GM21423 (cell line): ENCODE measurements around the gene SMYD3.

Experiments used
- ATAC-seq: cut with Tn5 transposase; IDR thresholded peaks from one replicate; pipeline ENCODE4 v1.9.1; 2021; ENCODE audit warnings: mild to moderate bottlenecking, moderate library complexity; ENCODE audit not compliant: unreplicated experiment

SMYD3 gene

DNA sequence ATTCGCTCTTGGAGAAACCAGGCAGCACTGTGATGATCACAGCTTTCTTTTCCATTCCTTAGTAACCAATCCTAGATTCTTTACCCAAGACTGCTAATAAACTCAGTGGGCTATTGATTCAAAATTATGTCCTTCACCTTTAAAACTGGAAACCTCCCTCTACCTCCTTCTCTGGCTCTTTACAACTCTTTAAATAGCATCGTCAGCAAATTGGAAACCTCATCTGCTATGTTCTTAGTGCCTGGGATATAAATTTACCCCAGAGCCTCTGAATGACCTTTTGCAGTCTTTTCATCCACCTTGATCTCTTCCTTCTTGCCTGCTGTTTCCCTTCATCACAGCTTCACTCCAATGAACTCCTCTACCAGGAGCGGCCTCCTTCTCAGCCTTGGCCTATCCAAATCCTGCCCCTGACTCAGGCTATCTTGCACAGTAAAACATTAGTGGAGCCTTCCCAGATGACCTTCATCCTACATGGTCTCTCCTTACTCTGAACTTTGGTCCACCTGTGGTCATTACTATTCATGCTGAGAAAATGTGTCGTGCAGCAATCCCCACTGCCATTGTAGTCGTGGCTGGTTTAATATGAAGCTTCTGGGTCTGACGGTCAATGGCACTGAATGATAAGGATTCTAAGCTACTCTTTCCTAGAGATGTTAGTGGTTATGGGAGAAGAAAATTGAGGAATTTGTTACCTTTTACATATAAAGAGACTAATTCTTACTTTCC is 644.1 kb downstream of the SMYD3 start:
- no peak for ATAC-seq

DNA sequence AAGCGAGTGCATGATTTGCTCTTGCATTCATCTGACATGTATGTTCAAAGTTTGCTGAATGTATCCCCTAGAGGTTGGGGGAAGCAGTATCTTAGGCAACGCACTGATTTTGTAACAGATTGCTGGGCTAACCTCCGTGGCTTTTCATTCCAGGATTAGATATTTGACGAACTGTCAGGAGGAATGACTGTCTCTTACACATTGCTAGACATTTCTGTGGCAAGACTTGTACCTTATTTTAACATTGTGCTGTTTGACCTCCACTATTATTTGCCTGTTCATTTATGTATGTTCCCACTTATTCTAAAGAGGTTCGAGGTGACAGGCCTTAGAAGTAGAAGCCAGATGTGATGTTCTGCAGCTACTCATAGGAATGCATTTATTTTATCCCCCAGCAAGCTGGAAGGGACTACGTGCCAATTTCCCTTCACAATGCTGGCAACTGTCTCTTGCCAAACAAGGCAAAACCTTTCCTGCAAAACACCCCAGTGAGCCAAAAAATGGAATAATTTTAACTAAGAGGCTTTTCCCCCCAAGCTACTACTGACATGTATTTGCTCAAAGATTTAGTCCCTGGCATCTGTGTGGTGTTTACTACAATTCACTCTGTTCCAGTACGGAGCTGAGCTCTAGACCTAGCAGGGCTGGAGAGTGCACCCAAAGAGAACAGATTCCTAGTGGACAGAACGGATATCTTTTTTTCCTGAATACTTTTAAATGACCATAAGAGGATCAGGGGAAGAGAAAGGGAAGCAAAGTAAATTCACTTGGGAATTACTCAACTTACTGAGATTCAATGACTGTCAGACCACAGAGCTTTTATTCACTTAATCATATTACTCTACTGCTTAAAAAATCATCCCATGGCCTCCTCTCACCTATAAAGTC is 646.2 kb downstream of the SMYD3 start:
- ATAC-seq, result no peak

DNA sequence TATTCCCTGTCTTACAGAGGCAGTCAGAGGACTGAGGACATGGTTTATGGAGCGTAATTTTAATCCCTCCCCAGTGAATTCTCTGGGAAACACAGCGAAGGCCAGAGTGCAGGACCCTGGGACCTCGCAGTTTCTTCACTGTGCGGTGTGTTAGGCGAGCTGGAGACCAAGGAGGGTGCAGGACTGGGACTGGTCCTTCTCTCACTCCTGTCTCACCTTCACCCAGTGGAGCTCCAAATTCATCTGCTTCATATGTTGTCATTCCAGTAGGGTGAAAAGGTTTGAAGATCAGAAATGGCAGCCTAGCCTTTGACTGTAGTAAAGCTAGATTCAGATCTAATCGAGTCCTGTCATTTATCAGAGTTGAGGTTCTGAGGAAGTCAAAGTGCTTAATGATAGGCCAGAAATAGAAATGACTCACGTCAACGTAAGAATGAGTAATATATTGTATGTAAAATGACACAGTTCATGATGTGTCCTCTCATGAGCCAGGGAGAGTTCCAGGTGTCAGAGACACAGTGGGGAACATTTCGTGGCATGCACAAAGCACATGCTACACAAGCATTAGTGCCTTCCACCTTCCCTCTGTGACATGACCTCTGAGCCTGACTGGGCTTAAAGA is 647.5 kb downstream of the SMYD3 start:
- ATAC-seq, result no peak

DNA sequence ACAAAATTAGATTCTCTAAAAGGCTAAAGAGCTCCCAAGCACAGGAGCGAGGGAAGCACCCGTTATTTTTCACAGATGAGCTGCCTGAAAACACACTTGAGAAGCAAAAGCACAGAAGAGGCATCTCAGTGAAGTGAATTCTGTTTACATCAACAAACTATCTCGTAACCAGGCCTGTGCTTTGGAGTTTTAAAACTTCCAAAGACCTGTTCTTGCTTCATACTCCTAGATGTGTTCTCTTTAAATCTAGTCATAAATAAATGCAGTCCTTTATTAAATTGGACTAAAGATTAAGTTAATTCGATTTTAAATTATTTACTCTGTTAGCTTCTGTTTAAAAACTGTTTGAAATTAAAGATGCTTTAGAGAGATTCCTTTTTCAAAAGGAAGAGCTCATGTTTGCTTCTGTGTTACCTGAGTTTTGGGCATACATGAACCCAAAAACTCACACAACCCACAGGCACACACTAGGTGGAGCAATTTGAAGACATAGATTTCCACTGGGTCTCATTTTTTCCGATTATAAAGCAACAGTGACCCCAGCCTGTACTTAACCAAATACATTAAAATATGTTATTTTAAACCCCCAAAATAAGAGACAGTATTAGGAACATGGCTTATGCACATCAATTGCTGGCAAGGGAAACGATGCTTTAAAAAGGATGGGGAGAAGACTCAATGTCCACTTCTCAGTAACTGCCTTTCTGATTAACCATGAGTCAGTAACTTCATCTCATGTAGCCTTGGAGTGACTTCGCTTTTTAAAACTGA is 648.2 kb downstream of the SMYD3 start:
- no peak for ATAC-seq

DNA sequence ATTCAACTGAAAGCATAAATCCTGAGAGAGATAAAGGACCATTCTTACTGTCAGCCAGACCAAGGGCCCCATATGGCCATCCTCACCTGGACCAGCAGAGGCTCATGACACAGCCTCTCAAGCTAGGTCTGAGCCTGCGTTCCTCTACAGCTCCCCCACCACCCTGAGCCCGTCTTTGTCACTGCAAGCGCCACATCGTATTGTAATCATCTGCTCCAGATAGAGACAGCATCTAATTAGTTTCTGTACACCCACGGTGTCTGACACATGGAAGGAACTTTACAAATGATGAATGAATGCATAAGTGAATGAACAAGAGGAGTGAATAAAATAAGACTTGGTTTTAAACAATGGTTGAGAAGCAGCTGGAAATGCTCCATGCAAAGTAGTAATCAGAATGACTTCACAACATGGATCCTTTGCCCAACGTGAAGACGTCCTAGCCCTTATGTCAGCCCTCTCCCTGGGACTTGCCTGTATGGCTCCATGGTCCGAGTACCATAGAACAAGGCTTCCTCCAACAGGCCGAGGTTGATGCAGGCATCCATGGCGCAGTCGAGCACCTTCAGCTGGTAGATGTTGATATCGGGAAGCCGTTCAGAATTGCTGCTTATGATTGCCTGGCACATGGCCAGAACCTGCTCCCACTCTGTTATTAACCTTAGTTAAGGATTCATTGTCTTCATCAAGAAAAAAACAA is 648.9 kb downstream of the SMYD3 start:
- ATAC-seq, result no peak

DNA sequence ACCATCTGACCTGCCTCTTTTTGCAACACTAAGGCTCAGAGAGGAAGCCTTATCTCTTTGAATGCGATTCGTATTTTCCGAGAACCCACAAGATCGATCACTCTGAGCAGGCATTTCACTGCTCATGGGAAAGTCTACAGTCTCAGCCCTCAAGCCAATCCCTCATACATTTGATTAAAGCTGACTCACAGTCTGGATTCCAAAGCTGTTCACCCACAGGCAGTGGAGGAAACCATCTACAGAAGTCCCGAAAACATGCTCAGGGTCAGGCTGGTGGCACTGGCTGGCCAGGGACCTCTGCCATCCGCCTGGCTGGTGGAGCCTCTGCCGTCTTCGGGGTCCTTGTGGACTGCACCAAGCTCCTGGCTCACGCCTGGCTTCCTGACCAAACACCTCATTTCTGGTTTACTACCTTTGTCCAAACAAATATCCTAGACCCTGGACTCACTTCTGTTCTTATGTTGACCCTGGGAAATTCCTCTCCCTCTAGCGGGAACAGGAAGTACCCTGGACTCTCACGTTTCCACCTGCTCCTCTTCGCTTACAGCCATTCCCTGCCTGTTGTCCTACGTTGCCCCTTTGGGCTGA is 650.0 kb downstream of the SMYD3 start:
- ATAC-seq, result no peak

DNA sequence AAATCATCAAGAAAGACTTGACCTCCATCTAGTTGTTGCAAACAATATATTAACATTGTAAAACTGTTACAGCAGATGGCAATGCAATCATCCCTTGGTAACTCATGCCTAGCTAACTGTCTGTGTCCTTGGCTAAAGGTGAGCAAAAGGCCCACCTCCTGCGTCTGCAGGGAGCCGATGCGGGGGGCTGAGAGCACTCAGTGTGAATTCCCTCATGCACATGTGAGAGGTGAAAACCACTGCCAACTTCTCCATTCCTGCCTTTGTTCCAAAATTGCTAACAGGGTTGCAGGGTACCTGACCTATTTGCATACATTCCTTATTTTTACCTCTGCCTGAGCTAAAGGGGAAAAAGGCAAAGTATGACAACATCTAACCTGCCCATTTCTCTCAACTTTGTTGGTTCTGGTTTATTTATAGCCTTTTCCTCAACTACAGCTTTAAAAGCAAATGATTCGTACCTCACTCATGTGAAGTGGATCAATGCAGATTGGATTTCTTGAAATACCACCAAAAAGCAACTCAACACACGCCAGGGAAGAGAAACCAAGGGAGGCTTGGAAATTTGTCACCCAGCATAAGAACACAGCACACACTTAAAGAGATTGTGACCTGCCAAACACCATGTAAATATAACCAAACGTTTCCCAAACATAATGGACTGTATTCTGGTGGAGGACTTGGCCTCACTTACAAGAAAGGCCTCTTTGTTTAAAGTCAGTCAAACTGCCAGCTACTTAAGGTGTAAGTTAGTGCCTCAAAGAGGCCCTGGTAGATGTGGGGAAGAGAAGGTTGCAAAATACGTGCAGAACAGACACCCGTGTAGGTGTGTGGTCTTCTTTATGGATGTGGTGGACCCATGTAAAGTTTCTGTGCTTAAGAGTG is 651.0 kb downstream of the SMYD3 start:
- no peak for ATAC-seq

DNA sequence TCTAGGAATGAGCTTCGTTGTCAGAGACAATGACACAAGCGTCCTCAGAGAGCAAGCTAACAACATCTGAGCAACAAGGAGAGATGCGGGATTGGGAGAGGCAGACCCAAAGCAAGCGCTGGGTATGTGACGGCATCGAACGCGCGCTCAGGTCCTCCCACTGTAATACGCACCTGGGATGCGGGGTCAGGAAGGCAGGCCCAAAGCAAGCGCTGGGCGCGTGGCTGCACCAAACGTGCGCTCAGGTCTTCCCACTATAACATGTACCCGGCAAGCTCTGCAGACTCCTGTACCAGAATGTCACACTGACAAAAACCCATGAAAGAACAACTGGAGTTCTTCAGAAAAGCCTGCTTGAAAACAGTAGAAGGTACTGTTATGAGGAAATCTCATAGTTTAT is 653.8 kb downstream of the SMYD3 start:
- ATAC-seq, result no peak

DNA sequence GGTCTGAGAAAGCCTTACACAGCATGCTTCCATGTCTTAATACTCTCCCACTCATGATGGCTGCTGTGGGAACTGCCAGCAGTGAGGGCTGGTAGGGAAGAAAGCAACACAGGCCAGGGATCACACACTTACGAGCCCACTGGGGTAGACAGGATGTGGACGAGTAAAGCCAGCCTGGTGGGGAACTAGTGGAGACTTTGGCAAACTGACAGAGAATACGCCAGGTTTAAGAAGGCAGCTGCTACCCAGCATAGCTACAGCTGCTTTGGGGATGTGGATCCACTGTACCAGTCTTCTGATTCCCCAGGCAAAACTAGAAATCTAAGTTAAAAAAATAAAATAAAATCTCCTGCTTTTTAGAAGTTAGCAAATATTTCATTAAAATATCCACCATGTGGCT is 664.0 kb downstream of the SMYD3 start:
- no peak for ATAC-seq

DNA sequence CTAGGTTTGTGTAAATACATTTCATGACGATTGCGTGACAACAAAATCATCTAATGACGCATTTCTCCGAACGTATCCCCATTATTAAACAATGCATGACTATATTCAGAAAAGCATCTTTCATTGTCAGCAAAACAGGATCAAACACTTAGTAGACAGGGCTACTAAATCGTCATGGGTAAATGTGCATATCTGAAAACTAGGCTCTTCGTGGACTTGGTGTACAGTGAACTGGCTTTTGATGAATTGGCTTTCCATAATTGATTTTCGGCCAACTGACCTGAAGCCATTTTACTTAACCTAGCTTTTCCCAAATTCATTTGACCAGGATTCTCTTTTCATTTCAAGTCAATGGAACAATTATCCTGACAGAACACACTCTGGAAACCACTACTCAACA is 665.0 kb downstream of the SMYD3 start:
- no peak for ATAC-seq

DNA sequence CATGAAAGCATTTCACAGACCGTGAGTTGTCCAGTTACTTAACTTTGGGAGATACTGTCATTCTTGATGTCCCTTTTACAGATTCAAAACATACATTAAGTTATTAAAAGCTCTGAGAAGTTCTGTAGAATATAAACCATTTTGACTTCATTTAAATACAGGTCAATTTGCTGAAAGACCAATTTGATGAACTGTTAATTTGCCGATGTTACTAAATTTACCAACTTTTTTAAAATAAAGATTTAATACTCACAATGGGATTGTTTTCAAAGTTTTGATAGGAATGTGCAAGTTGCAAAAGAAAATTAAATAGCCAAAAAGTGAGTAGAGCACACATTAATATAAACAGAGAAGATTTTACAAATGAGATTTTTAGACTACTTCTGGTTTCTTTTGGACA is 666.1 kb downstream of the SMYD3 start:
- ATAC-seq, result no peak

DNA sequence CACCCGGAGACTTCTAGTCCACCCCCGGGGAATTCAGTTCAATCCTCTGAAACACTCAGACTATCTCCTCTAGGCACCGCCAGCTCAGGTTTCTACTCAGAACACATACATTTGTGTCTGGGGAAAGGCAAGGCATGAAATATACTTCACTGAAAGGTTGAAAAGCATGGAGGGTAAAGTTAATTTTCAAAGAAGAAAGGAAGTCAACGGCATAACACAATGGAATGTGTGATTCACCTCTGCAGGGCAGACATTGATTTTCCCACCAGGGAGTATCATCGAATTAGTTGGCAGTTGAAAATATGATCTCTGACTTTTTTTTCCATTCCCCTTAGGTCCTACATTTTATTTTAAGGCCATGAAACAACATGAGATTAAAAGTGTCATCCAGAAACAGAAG is 669.4 kb downstream of the SMYD3 start:
- no peak for ATAC-seq

DNA sequence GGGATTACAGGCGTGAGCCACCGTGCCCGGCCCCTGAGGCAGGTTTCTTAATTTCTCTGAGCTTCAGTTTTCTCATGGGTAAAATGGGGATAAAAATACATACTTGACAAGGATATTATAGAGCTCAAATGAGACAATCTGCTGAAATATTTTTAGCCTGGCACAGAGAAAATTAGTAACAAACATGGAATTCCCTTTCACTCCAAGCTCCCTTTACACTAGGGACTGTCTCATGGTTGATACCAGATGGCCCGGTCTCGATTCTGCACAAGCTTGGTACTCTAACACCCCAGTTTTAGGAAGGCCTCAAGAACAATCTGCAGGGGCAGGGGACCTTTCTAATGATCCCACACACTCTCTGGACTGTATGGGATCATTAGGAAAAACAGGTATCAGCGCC is 671.7 kb downstream of the SMYD3 start:
- no peak for ATAC-seq

DNA sequence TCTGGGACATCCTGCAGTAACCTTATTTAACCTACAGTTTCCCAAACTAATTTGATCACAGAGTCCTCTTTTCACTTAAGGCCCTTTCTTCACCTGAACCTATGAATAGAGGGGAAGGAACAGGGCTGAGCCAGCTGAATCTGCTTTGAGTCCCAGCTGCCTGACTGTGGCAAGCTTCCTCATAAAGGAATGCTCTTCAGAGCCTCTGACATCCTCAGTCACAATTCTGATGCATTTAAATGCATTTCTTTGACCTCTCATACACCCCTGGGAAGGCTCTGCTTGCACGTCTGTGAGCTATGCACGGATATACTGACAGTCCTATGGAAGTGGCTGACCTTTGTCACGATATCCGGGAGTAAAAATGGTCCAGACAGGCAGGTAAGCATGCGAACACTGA is 673.1 kb downstream of the SMYD3 start:
- ATAC-seq, result no peak

DNA sequence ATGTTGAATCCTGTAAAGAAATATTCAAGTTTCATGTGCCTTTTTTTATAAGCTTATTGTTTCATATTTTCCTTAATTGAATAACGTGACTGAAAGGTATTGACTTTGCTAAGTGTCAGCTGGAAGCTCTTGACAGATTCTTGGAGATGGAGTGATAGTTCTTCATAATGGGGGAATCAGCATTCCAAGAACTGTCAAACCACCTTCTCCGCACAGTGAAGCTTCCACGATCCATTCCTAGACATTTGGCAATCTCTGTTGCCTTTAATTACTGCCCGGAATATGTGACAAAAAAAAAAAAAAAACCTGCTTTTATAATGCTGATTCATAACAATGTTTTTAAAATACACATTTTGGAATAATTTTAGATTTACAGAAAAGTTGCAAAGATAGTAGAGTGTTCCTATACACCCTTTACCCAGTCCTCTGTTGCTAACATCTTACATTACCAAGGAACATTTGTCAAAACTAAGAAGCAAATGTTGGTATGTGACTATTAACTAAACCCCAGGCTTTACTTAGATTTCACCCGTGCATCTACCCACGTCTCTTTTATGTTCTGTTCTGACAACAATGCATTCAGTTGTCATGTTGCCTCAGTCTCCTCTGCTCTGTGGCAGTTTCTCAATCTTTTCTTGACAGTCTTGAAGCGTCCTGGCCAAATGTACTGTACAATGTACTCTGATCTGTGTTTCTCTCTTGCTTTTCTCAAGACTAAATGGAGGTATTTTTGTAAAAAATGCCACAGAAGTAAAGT is 674.1 kb downstream of the SMYD3 start:
- ATAC-seq, result no peak

DNA sequence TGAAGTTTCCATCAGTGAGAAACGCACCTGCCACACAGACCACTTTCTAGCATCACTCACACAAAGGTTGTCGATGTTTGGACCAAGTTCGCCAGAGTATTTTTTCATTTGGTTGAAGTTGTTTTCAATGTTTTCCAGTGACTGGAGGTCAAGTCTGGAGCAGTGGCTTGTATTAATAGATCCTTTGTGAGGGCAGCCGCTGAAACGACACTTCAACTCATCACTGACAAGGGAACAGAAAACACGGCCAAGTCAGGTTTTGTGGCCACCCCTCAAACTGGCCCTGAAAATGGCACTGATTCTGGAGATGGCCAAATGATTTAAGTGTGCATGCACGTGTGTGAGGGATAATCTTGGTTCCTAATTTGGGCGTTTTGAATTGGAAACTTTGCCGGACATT is 675.6 kb downstream of the SMYD3 start:
- ATAC-seq, result no peak

DNA sequence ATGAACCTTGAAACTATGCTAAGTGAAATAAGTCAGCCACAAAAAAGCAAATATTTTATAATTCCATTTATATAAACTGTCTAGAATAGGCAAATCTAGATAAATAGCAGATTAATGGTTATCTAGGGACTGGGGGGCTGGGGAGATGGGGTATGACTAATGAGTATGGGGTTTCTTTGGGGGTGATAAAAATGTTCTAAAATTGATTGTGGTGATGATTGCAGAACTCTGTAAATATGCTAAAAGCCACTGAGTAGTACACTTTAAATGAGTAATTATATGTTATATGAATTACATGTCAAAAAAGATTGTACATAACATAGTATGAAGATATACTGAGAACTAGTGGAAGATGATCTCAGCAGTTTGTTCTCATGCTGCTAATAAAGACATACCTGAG is 677.3 kb downstream of the SMYD3 start:
- no peak for ATAC-seq

DNA sequence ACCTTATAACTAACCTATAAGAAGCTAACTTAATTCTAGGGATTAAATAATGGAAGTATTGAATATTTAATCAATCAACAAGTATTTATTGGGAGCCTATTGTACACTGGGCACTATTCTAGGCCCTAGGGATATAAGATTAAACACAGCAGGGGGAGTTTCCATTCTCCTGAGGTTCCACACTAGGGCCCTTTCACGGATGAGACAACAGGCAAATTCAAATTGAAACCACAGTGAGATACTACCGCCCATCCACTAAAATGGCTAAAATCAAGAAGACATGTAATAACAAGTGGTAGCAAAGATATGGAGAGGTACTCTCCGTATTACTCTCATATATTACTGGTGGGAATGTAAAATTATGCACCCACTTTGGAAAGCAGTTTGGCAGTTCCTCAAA is 677.9 kb downstream of the SMYD3 start:
- ATAC-seq, result no peak
